DOHH2 (cell line): ENCODE data around the gene NLRP1.

Experiments
- H3F3A ChIP-seq: fragments of 200-600 bp; sonication (generic), shearing (Covaris generic); 2 replicates; pipeline ENCODE4 v1.6.0; 2016; ENCODE audit warnings: antibody characterized with exemption, mild to moderate bottlenecking; ENCODE audit not compliant: control insufficient read depth, insufficient read depth
- H3K27ac ChIP-seq: fragments of 200-600 bp; sonication (generic); 2 replicates; pipeline ENCODE4 v1.5.1; 2014; ENCODE audit warnings: low read depth, mild to moderate bottlenecking, low read length, moderate library complexity
- H3K27me3 ChIP-seq: fragments of 200-600 bp; sonication (generic); 2 replicates; pipeline ENCODE4 v1.6.1; 2014; ENCODE audit warnings: mild to moderate bottlenecking, low read length, mixed read lengths; ENCODE audit not compliant: control insufficient read depth
- H3K36me3 ChIP-seq: fragments of 200-600 bp; sonication (generic); 2 replicates; pipeline ENCODE4 v1.6.1; 2014; ENCODE audit warnings: mild to moderate bottlenecking, low read length, moderate library complexity, mixed read lengths; ENCODE audit not compliant: control insufficient read depth
- H3K4me1 ChIP-seq: fragments of 200-600 bp; sonication (generic); 2 replicates; pipeline ENCODE4 v1.6.1; 2014; ENCODE audit warnings: mild to moderate bottlenecking, low read length, mixed read lengths; ENCODE audit not compliant: control insufficient read depth
- H3K4me2 ChIP-seq: fragments of 200-600 bp; sonication (generic); 2 replicates; pipeline ENCODE4 v1.6.0; 2014; ENCODE audit warnings: mild to moderate bottlenecking, low read length, moderate library complexity
- H3K4me3 ChIP-seq: fragments of 200-600 bp; sonication (generic); 2 replicates; pipeline ENCODE4 v1.5.1; 2014; ENCODE audit warnings: mild to moderate bottlenecking, low read length, mixed read lengths
- H3K79me2 ChIP-seq: fragments of 200-600 bp; sonication (generic); 2 replicates; pipeline ENCODE4 v1.6.1; 2014; ENCODE audit warnings: mild to moderate bottlenecking, low read length, mixed read lengths; ENCODE audit not compliant: control insufficient read depth
- H3K9me2 ChIP-seq: fragments of 200-600 bp; sonication (generic); replicated peaks from 2 replicates; pipeline ENCODE4 v1.6.1; 2014; ENCODE audit warnings: mild to moderate bottlenecking, low read length, mixed read lengths; ENCODE audit not compliant: control insufficient read depth
- H3K9me3 ChIP-seq: fragments of 200-600 bp; sonication (generic); 2 replicates; pipeline ENCODE4 v1.6.1; 2014; ENCODE audit warnings: antibody characterized with exemption, low read length, mixed read lengths; ENCODE audit not compliant: control insufficient read depth, insufficient read depth
- H4K20me1 ChIP-seq: fragments of 200-600 bp; sonication (generic); 2 replicates; pipeline ENCODE4 v1.6.0; 2014; ENCODE audit warnings: low read depth, mild to moderate bottlenecking, antibody characterized with exemption, low read length, moderate library complexity; ENCODE audit not compliant: control insufficient read depth, insufficient read depth
- CTCF ChIP-seq: fragments of 200-600 bp; sonication (generic); IDR thresholded peaks from one replicate; pipeline ENCODE4 v1.5.1; 2014; ENCODE audit warnings: antibody characterized with exemption, mild to moderate bottlenecking, low read depth, low read length; ENCODE audit not compliant: poor library complexity, severe bottlenecking
- EZH2phosphoT487 ChIP-seq: fragments of 200-600 bp; sonication (generic); IDR thresholded peaks from 2 replicates; pipeline ENCODE4 v1.6.1; 2017; ENCODE audit warnings: borderline replicate concordance, mild to moderate bottlenecking, antibody characterized with exemption, low read length, moderate library complexity, mixed read lengths

NLRP1 gene

DNA sequence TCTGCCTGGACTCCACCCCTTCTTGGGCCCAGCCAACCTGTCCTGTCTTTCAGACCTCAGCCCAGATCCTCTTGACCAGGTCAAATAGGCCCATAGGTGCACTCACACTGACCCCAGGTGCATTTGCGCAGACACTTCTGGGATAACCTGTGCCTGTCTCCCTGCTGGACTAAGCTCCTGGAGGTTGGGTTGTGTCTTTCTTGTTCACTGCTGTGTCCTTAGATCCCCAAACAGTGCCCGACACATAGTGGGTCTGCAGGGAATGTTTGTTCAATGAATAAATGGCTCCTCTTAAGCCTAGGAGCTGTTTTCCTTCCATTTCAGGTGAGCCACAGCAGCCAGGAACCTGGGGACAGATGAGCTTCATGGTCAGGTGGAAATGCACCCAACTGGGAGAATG is 48.9 kb downstream of the NLRP1 start:
- Histone ChIP-seq H3K36me3 (no peaks in the 10 kb centered on the region), H3F3A (no peaks in the 10 kb centered on the region), H4K20me1 (no peaks in the 10 kb centered on the region), H3K4me3 (no peak overlapping the region), H3K27me3 (no peaks in the 10 kb centered on the region), H3K27ac (no peak overlapping the region), H3K9me2 (no peaks in the 10 kb centered on the region), H3K9me3 (no peaks in the 10 kb centered on the region), H3K79me2 (no peaks in the 10 kb centered on the region), H3K4me1 (no peaks in the 10 kb centered on the region), H3K4me2 (no peak overlapping the region)
- no peak for TF ChIP-seq CTCF
- no peak for TF ChIP-seq EZH2phosphoT487

GRCh38 chr17:5533486-5534315 is 50.6 kb downstream of the NLRP1 start:
- no peaks in the 10 kb centered on the region for H3F3A ChIP-seq
- no peaks in the 10 kb centered on the region for H3K79me2 ChIP-seq
- no peaks in the 10 kb centered on the region for H3K27me3 ChIP-seq
- H3K27ac ChIP-seq = no peak overlapping the region
- H3K4me2 ChIP-seq = no peak overlapping the region
- no peaks in the 10 kb centered on the region for H3K9me3 ChIP-seq
- no peak overlapping the region for H3K4me3 ChIP-seq
- no peaks in the 10 kb centered on the region for H3K4me1 ChIP-seq
- H3K36me3 ChIP-seq = no peaks in the 10 kb centered on the region
- H3K9me2 ChIP-seq = no peaks in the 10 kb centered on the region
- H4K20me1 ChIP-seq = no peaks in the 10 kb centered on the region
- TF ChIP-seq EZH2phosphoT487 = no peak
- TF ChIP-seq CTCF = no peak

GRCh38 chr17:5532581-5532980 is 51.7 kb downstream of the NLRP1 start:
- H3K27me3 ChIP-seq = no peaks in the 10 kb centered on the region
- H3K4me3 ChIP-seq = no peak overlapping the region
- H3K4me1 ChIP-seq = no peaks in the 10 kb centered on the region
- no peak overlapping the region for H3K27ac ChIP-seq
- no peaks in the 10 kb centered on the region for H3K79me2 ChIP-seq
- H3F3A ChIP-seq = no peaks in the 10 kb centered on the region
- H3K36me3 ChIP-seq = no peaks in the 10 kb centered on the region
- no peak for TF ChIP-seq EZH2phosphoT487
- no peaks in the 10 kb centered on the region for H4K20me1 ChIP-seq
- no peak overlapping the region for H3K4me2 ChIP-seq
- no peaks in the 10 kb centered on the region for H3K9me3 ChIP-seq
- H3K9me2 ChIP-seq = no peaks in the 10 kb centered on the region

DNA sequence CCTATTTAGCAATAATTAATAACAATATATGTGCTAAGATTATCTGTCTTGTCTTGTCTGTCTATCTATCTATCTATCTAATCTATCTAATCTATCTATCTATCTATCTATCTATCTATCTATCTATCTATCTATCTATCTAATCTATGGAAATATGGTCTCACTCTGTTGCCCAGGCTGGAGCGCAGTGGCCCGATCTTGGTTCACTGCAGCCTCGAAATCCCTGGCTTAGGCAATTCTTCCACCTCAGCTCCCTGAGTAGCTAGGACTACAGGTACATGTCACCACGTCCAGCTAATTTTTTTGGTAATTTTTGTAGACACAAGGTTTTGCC is 53.3 kb downstream of the NLRP1 start:
- Histone ChIP-seq H4K20me1 (no peaks in the 10 kb centered on the region), H3K27me3 (no peaks in the 10 kb centered on the region), H3K4me3 (no peak overlapping the region), H3K4me1 (no peaks in the 10 kb centered on the region), H3K9me2 (no peaks in the 10 kb centered on the region), H3K27ac (no peak overlapping the region), H3K9me3 (no peaks in the 10 kb centered on the region), H3K79me2 (no peaks in the 10 kb centered on the region), H3K4me2 (no peak overlapping the region), H3F3A (no peaks in the 10 kb centered on the region), H3K36me3 (no peaks in the 10 kb centered on the region)
- TF ChIP-seq CTCF (no peak), EZH2phosphoT487 (no peak)
